ENCODE measurements around the gene TXLNG. TPM values are rescaled to one million over a fixed set of nuclear protein-coding genes. Genes with fewer than 3 reads are reported as not detected.

The TXLNG gene
- total and polyA plus RNA-seq, 2 of the 4 experiments (the other 2 are of a cell fraction), result 7.0 to 9.7 TPM

DNA sequence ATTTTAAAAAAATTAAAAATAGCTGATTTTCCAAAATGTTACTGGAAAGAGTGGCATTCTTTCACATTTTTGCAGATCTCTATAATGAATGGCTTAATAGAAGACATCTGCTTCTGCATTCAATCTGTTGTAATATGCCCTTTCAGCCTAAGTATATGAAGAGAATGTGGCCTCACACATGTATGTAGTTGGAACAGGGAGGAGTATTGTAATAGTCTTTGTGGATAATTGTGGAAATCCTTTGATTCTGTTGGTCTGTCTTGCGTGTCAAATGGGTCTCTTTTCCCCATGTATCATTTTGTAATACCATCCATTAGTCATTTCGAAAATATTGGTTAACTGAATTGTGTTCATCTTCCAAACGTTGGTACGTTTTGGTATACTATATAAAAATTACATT, 11.6 kb downstream of the TXLNG start:
- Histone ChIP-seq H2BK15ac (ENCODE audit: low read depth, low read length) (no peak overlapping the region), H2AK9ac (replicated peaks; ENCODE audit: low read depth, low read length, poor library complexity) (no peak overlapping the region), H2BK5ac (ENCODE audit: low read depth, low read length, poor library complexity, severe bottlenecking) (no peak overlapping the region), H3K79me1 (ENCODE audit: low read depth in 1 of 2, low read length in 2 of 2) (peaks cover 2 to 5% of the 10 kb centered on the region in 2 experiments; a peak in 3 of 4 replicates), H2BK120ac (ENCODE audit: low read depth, low read length) (no peak overlapping the region), H3K9me3 (ENCODE audit: control insufficient read depth, insufficient read depth, low read length) (no peaks in the 10 kb centered on the region), H3K9ac (ENCODE audit: low read depth, low read length) (no peak overlapping the region), H3K56ac (ENCODE audit: extremely low read depth, insufficient read depth, low read length) (no peak overlapping the region), H4K8ac (ENCODE audit: low read depth in 2 of 2, low read length in 2 of 2) (no peak overlapping the region), H4K20me1 (ENCODE audit: insufficient read depth, low read length) (no peaks in the 10 kb centered on the region), H3K4ac (ENCODE audit: low read depth, low read length) (no peak overlapping the region), H3K4me1 (ENCODE audit: control insufficient read depth, insufficient read depth, low read length) (no peaks in the 10 kb centered on the region), H3K23ac (ENCODE audit: low read depth, low read length) (no peak overlapping the region), H3K18ac (ENCODE audit: low read depth, low read length) (no peak overlapping the region), H3K14ac (replicated peaks; ENCODE audit: low read depth, low read length) (no peak overlapping the region), H2AFZ (replicated peaks; ENCODE audit: low read length, poor library complexity) (no peak overlapping the region), H3K4me3 (ENCODE audit: insufficient read depth, low read depth, low read length) (no peak overlapping the region), H3K36me3 (ENCODE audit: control insufficient read depth, insufficient read depth, low read length) (peaks cover 8% of the 10 kb centered on the region), H3K4me2 (ENCODE audit: low read depth, low read length) (no peak overlapping the region), H4K91ac (ENCODE audit: insufficient read depth, low read depth, low read length) (no peak overlapping the region), H3K9me1 (ENCODE audit: insufficient read depth, low read length) (no peaks in the 10 kb centered on the region), H2BK20ac (ENCODE audit: low read depth, low read length) (no peak overlapping the region), H4K5ac (ENCODE audit: low read depth, low read length) (no peak overlapping the region), H2AK5ac (ENCODE audit: low read depth, low read length) (no peak overlapping the region), H3K27me3 (ENCODE audit: control insufficient read depth, insufficient read depth, low read length) (no peaks in the 10 kb centered on the region), H3K27ac (ENCODE audit: insufficient read depth, low read length) (no peak overlapping the region)
- no peak for ATAC-seq (ENCODE audit: low read depth)
- in situ Hi-C loops (cut with MboI; ENCODE audit: low sequenced_read_pairs), result no loop called here
- dilution Hi-C loops (cut with HindIII; ENCODE audit: low sequenced_read_pairs, unreplicated experiment), result no loop called here
- intact Hi-C loops (cut with micrococcal nuclease), result no loop called here
- TF ChIP-seq MAFK (IDR thresholded peaks at IDR 0.05; ENCODE audit: low read depth, low read length) (no peak), RFX5 (IDR thresholded peaks at IDR 0.05; ENCODE audit: low read depth, low read length) (no peak), NFE2L2 (IDR thresholded peaks at IDR 0.05; ENCODE audit: low read depth, low read length) (no peak), POLR2A (IDR thresholded peaks at IDR 0.05; ENCODE audit: low read depth, low read length) (no peak), RCOR1 (IDR thresholded peaks at IDR 0.05; ENCODE audit: insufficient replicate concordance, low read length) (no peak), CEBPB (IDR thresholded peaks at IDR 0.05; ENCODE audit: low read depth, low read length) (no peak), MXI1 (IDR thresholded peaks at IDR 0.05; ENCODE audit: borderline replicate concordance, low read depth, low read length) (no peak)
- ChIA-PET CTCF (interaction anchor here (0.8 kb wide), 1 partner anchor 10 kb away, joined by 3 read pairs; no protein-coding TSS in a partner anchor), POLR2A (ENCODE audit: unreplicated experiment) (no interaction called here)
- no CpG with 5 or more reads among the region's 4 CpGs for WGBS, 2 experiments (ENCODE audit: extremely low coverage in 2 of 2, insufficient read length in 1 of 2)
- no peak for DNase-seq
- no TSS peak for BruUV-seq (replicated peaks)

Measured in IMR-90 (cell line).